Measurements from ENCODE around the gene ASH1L. TPM values are rescaled to one million over a fixed set of nuclear protein-coding genes. Genes with fewer than 3 reads are reported as not detected.

The ASH1L gene
- total and polyA plus RNA-seq, 9 of the 15 experiments (the other 6 are each of a cell fraction or from before 2014, with no cell fraction given) = 2.0 to 23.3 (median 14.6) TPM

DNA sequence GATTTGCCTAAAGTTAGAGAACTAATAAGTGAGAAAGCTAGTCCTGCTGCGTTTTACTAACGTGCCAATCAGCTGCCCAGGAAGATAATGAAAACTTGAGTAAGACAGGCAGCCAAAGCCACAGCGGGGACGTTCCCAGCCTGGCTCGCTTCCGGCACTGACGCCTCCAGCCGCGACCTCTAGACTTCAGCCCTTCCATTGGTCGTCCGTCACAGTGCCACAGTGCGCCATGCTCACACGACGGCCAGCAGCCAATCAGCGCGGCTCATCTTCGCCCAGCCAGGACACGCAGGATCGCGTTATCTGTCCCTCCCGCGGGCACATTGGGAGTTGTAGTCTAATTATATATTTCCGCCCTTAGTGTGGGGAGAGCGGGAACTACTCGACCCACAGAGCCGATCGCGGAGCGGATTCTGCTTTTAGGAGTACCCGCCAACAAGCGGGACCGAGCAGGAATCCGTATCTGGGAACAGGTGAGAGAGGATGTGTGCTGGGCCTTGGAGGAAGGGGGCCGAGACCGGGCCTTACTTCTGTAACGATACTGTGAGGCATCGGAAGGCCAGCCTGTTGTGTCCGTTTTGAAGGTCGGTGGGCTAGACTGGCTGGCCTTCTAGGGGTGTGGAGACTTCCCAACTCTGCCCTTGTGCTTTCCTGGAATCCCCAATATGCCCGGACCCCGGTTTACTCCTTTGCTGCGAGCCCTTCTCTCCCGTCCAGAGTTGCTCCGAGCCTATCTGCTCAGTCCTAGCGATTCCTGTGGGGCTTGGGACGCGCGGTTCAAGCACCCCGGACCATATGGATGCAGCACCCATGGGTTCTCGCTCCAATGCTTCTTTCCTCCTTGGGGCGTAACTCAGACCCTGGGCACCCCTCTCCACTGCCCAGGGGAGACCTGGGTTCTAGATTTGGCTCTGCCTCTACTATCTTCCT is 253.8 kb downstream of the ASH1L start, which contains the start of gene FDPS (continued):
- peak; percentile 99 for TF ChIP-seq HCFC1 (IDR thresholded peaks at IDR 0.05; ENCODE audit: low read depth, low read length)
- no peak for TF ChIP-seq ETS2 (tag; IDR thresholded peaks at IDR 0.05; ENCODE audit: borderline replicate concordance, poor library complexity, severe bottlenecking)
- TF ChIP-seq, protein P1, sequence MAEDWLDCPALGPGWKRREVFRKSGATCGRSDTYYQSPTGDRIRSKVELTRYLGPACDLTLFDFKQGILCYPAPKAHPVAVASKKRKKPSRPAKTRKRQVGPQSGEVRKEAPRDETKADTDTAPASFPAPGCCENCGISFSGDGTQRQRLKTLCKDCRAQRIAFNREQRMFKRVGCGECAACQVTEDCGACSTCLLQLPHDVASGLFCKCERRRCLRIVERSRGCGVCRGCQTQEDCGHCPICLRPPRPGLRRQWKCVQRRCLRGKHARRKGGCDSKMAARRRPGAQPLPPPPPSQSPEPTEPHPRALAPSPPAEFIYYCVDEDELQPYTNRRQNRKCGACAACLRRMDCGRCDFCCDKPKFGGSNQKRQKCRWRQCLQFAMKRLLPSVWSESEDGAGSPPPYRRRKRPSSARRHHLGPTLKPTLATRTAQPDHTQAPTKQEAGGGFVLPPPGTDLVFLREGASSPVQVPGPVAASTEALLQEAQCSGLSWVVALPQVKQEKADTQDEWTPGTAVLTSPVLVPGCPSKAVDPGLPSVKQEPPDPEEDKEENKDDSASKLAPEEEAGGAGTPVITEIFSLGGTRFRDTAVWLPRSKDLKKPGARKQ (CRISPR knock-in tag; IDR thresholded peaks at IDR 0.05) = no peak
- peak; percentile 96 for TF ChIP-seq ELF1 (tag; IDR thresholded peaks at IDR 0.05)
- TF ChIP-seq FUS (optimal IDR thresholded peaks at IDR 0.05; ENCODE audit: low read depth, low read length) = no peak
- peak in 1 of 2 experiments; percentile 67; a peak in 1 of 4 replicates for TF ChIP-seq SRF (CRISPR knock-in tag; IDR thresholded peaks at IDR 0.05)
- TF ChIP-seq, protein P2, sequence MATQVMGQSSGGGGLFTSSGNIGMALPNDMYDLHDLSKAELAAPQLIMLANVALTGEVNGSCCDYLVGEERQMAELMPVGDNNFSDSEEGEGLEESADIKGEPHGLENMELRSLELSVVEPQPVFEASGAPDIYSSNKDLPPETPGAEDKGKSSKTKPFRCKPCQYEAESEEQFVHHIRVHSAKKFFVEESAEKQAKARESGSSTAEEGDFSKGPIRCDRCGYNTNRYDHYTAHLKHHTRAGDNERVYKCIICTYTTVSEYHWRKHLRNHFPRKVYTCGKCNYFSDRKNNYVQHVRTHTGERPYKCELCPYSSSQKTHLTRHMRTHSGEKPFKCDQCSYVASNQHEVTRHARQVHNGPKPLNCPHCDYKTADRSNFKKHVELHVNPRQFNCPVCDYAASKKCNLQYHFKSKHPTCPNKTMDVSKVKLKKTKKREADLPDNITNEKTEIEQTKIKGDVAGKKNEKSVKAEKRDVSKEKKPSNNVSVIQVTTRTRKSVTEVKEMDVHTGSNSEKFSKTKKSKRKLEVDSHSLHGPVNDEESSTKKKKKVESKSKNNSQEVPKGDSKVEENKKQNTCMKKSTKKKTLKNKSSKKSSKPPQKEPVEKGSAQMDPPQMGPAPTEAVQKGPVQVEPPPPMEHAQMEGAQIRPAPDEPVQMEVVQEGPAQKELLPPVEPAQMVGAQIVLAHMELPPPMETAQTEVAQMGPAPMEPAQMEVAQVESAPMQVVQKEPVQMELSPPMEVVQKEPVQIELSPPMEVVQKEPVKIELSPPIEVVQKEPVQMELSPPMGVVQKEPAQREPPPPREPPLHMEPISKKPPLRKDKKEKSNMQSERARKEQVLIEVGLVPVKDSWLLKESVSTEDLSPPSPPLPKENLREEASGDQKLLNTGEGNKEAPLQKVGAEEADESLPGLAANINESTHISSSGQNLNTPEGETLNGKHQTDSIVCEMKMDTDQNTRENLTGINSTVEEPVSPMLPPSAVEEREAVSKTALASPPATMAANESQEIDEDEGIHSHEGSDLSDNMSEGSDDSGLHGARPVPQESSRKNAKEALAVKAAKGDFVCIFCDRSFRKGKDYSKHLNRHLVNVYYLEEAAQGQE (IDR thresholded peaks at IDR 0.05; ENCODE audit: borderline replicate concordance) = 0 out of 2 replicates have a peak, but pooled peaks have one; percentile 33
- TF ChIP-seq, protein P2 (CRISPR knock-in tag; IDR thresholded peaks at IDR 0.05; ENCODE audit: low read depth) = no peak
- TF ChIP-seq, protein P3, sequence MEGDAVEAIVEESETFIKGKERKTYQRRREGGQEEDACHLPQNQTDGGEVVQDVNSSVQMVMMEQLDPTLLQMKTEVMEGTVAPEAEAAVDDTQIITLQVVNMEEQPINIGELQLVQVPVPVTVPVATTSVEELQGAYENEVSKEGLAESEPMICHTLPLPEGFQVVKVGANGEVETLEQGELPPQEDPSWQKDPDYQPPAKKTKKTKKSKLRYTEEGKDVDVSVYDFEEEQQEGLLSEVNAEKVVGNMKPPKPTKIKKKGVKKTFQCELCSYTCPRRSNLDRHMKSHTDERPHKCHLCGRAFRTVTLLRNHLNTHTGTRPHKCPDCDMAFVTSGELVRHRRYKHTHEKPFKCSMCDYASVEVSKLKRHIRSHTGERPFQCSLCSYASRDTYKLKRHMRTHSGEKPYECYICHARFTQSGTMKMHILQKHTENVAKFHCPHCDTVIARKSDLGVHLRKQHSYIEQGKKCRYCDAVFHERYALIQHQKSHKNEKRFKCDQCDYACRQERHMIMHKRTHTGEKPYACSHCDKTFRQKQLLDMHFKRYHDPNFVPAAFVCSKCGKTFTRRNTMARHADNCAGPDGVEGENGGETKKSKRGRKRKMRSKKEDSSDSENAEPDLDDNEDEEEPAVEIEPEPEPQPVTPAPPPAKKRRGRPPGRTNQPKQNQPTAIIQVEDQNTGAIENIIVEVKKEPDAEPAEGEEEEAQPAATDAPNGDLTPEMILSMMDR (IDR thresholded peaks at IDR 0.05 in 2 of 3, conservative IDR thresholded peaks at IDR 0.05 in 1 of 3; ENCODE audit: insufficient read depth in 2 of 3, low read depth in 1 of 3, low read length in 3 of 3) = 0 out of 6 replicates have a peak, but pooled peaks of 1 of the 3 experiments have one; percentile 1
- TF ChIP-seq CREM (IDR thresholded peaks at IDR 0.05; ENCODE audit: low read depth) = peak; percentile 99
- no peak for TF ChIP-seq ZNF24 (IDR thresholded peaks at IDR 0.05)
- TF ChIP-seq, protein P4, sequence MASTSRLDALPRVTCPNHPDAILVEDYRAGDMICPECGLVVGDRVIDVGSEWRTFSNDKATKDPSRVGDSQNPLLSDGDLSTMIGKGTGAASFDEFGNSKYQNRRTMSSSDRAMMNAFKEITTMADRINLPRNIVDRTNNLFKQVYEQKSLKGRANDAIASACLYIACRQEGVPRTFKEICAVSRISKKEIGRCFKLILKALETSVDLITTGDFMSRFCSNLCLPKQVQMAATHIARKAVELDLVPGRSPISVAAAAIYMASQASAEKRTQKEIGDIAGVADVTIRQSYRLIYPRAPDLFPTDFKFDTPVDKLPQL (IDR thresholded peaks at IDR 0.05; ENCODE audit: extremely low read depth, insufficient read length) = peak; percentile 15
- no peak for TF ChIP-seq ZNF696 (CRISPR knock-in tag; conservative IDR thresholded peaks at IDR 0.05)
- TF ChIP-seq GATA2 (CRISPR knock-in tag; IDR thresholded peaks at IDR 0.05) = 0 out of 2 replicates have a peak, but pooled peaks have one; percentile 40
